AG04449 (cell line): ENCODE results near the gene ATF4.
"Not testable (repeated sequence)": the region's sequence is repeated elsewhere in the genome, so short reads cannot be mapped to it uniquely, and the experiment has no call there.

Source experiments
- CTCF ChIA-PET: fragments of 350-600 bp; formaldehyde crosslinking; extraction: SDS; loops from one replicate; lab custom pipeline; 2021; ENCODE audit warnings: antibody characterized with exemption; lab: Yijun Ruan, JAX
- POLR2A ChIA-PET: fragments of 400-600, 350-600 bp; formaldehyde crosslinking; extraction: SDS; loops from one replicate; lab custom pipeline; 2020; ENCODE audit warnings: antibody characterized with exemption, inconsistent platforms; lab: Yijun Ruan, JAX
- DNase-seq: peaks from one replicate; pipeline ENCODE4 v3.0.0-alpha.2; 2010; ENCODE audit warnings: low read depth, low spot score
- H3K4me3 ChIP-seq: 2 replicates; pipeline ENCODE4 v1.5.1; 2011; ENCODE audit warnings: low read depth, mild to moderate bottlenecking, control low read depth, low read length
- CTCF ChIP-seq: IDR thresholded peaks from one replicate; pipeline ENCODE4 v1.5.1; 2011; ENCODE audit warnings: mild to moderate bottlenecking, moderate library complexity, low read length, control low read depth, inconsistent platforms; ENCODE audit not compliant: insufficient read depth; ENCODE audit errors: missing control alignments

The ATF4 gene

GRCh38 chr22:39502789-39503409 is 17.5 kb upstream of the ATF4 start:
- peak overlapping the region; percentile 75 for H3K4me3 ChIP-seq
- POLR2A ChIA-PET, result interaction anchor here (1.5 to 1.6 kb wide), 2 partner anchors 17 to 21 kb away, joined by 10 to 16 read pairs; partner anchors contain the start of gene ATF4
- DNase-seq, result no peak
- CTCF ChIA-PET, result interaction anchor here (1.1 to 10.4 kb wide), 3 partner anchors 9 to 522 kb away, joined by 3 to 172 read pairs (median 11); no protein-coding TSS in a partner anchor
- no peak for TF ChIP-seq CTCF

GRCh38 chr22:39503630-39504029 is 16.7 kb upstream of the ATF4 start:
- POLR2A ChIA-PET, result no interaction called here
- peak overlapping the region; percentile 75 for H3K4me3 ChIP-seq
- no peak for DNase-seq
- TF ChIP-seq CTCF, result no peak
- CTCF ChIA-PET, result interaction anchor here (1.1 to 10.4 kb wide), 3 partner anchors 9 to 521 kb away, joined by 3 to 172 read pairs (median 11); no protein-coding TSS in a partner anchor

- ChIA-PET POLR2A (no interaction called here), CTCF (interaction anchor here (1.1 to 10.4 kb wide), 3 partner anchors 10 to 521 kb away, joined by 3 to 172 read pairs (median 11); no protein-coding TSS in a partner anchor)
- no peak overlapping the region; the same call in 1 of the 2 replicates for H3K4me3 ChIP-seq
- DNase-seq, result no peak
- no peak for TF ChIP-seq CTCF
Measured at GRCh38 chr22:39504071-39504470, 16.3 kb upstream of the ATF4 start.

- H3K4me3 ChIP-seq, DNase-seq: not testable (repeated sequence)
- CTCF ChIA-PET, result interaction anchor here (0.9 to 2.3 kb wide), 3 partner anchors 10 to 13 kb away, joined by 3 to 18 read pairs (median 7); no protein-coding TSS in a partner anchor
- POLR2A ChIA-PET, result interaction anchor here (0.6 kb wide), 1 partner anchor 13 kb away, joined by 3 read pairs; the partner anchor contains the start of gene ATF4
Measured at GRCh38 chr22:39507021-39507420, 13.3 kb upstream of the ATF4 start.

GRCh38 chr22:39508393-39508792 is 12.0 kb upstream of the ATF4 start:
- no peak for DNase-seq
- no peak overlapping the region for H3K4me3 ChIP-seq
- ChIA-PET POLR2A (interaction anchor here (1.4 kb wide), 1 partner anchor 12 kb away, joined by 3 read pairs; the partner anchor contains the start of gene ATF4), CTCF (interaction anchor here (1.4 to 2.3 kb wide), 3 partner anchors 9 to 12 kb away, joined by 4 to 18 read pairs (median 7); no protein-coding TSS in a partner anchor)
- TF ChIP-seq CTCF, result no peak

- ChIA-PET CTCF (interaction anchor here (2.1 to 10.6 kb wide), 3 partner anchors 10 to 18 kb away, joined by 7 to 172 read pairs (median 11); partner anchors contain the start of gene MIEF1), POLR2A (interaction anchor here (1.0 to 1.6 kb wide), 2 partner anchors 9 to 193 kb away, joined by 4 to 6 read pairs; no protein-coding TSS in a partner anchor)
- no peak for TF ChIP-seq CTCF
- no peak overlapping the region for H3K4me3 ChIP-seq
- DNase-seq, result no peak
Measured at GRCh38 chr22:39510529-39511149, 9.7 kb upstream of the ATF4 start.
